BLaER1 treated with 17β-estradiol and CSF1 and Interleukin-3, amounts not matched to agents 10 nM and 100 nM (cell line): ENCODE results near the gene PYROXD2.

Experiments
- H3K27ac ChIP-seq, 11 experiments: shearing (Covaris generic); formaldehyde crosslinking; 2 replicates each; pipeline ENCODE4 v1.8.1; 2022
- H3K27me3 ChIP-seq, 11 experiments: shearing (Covaris generic); formaldehyde crosslinking; 2 replicates each; pipeline ENCODE4 v1.8.1; 2022
- H3K36me3 ChIP-seq, 11 experiments: shearing (Covaris generic); formaldehyde crosslinking; 2 replicates each; pipeline ENCODE4 v1.8.1; 2022
- H3K4me1 ChIP-seq, 10 experiments: shearing (Covaris generic); formaldehyde crosslinking; 2 replicates each; pipeline ENCODE4 v1.8.1; 2022
- H3K4me2 ChIP-seq, 11 experiments: shearing (Covaris generic); formaldehyde crosslinking; 2 replicates each; pipeline ENCODE4 v1.8.1; 2022
- H3K4me3 ChIP-seq, 10 experiments: shearing (Covaris generic); formaldehyde crosslinking; 2 replicates each; pipeline ENCODE4 v1.8.1; 2022
- H3K9ac ChIP-seq, 11 experiments: shearing (Covaris generic); formaldehyde crosslinking; 2 replicates each; pipeline ENCODE4 v1.8.1; 2022
- H3K9me3 ChIP-seq, 11 experiments: shearing (Covaris generic); formaldehyde crosslinking; replicated peaks in 1 of 11; 2 replicates each; pipeline ENCODE4 v1.8.1; 2022
- H4K20me1 ChIP-seq, 11 experiments: shearing (Covaris generic); formaldehyde crosslinking; 2 replicates each; pipeline ENCODE4 v1.8.1; 2022
- Cebpa-rat ChIP-seq, 11 experiments: shearing (Covaris generic); IDR thresholded peaks; 2 replicates each; pipeline ENCODE4 v1.8.1; 2022

The PYROXD2 gene

DNA sequence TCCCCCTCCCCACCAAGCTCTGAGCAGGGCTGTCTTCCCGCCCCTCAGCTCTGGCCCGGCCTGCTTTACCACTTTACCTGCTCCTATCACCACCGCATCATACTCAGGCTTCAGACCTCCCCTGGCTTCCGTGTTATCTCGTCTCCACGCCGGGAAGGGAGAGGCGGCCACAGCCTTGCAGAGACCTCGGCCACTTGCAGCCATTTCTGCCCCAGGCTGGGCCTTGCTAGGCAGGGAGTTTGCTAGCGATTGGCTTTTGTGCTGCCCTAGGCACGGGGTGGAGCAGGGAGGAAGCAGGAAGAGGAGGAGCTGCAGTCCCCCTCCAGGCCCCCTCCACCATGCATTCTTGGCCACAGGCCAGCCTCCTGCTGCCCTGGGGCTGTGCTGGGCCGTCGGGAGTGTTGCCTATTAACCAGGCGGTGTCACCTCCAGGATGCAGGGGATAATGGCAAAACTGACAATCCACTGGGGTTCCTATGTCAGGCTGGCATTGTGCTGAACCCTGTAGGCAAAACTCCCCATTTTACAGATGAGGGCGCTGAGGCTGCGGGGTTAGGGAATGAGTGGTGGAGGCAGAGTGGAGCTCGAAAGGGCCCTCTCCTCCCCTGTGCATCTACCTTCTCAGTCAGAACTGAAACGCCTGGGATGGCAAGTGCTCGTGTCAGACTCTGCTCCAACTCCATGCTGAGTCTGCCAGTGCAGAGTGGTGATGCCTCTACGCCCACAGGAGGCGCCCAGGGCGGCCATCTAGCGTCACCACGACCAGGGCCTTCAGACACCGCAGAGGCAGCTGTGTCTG, at the start of gene PYROXD2:
Gene PYROXD2, minus strand, starts transcription at position 251 of the 799 bp plus-strand sequence. Its CDS starts 47 bp downstream, at position 204.
- H4K20me1 ChIP-seq = peaks cover 0 to 42% (median 0%) of the 10 kb centered on the region in 11 experiments; a peak in 6 of 22 replicates
- H3K9me3 ChIP-seq = no peaks in the 10 kb centered on the region
- H3K4me1 ChIP-seq = peaks cover 21 to 40% (median 31%) of the 10 kb centered on the region in 10 experiments
- peak within 1 kb of the TSS; percentile 81 to 96 (median 91) for H3K4me2 ChIP-seq
- peak within 1 kb of the TSS; percentile 57 to 80 (median 73); a peak in 21 of 22 replicates for H3K9ac ChIP-seq
- TF ChIP-seq Cebpa-rat (IDR thresholded peaks at IDR 0.05) = no peak
- peak within 1 kb of the TSS; percentile 4 to 79 (median 67); a peak in 20 of 22 replicates for H3K27ac ChIP-seq
- H3K36me3 ChIP-seq = peaks cover 29 to 40% (median 39%) of the 10 kb centered on the region in 11 experiments
- H3K4me3 ChIP-seq = peak within 1 kb of the TSS; percentile 41 to 72 (median 60)
- H3K27me3 ChIP-seq = no peaks in the 10 kb centered on the region

DNA sequence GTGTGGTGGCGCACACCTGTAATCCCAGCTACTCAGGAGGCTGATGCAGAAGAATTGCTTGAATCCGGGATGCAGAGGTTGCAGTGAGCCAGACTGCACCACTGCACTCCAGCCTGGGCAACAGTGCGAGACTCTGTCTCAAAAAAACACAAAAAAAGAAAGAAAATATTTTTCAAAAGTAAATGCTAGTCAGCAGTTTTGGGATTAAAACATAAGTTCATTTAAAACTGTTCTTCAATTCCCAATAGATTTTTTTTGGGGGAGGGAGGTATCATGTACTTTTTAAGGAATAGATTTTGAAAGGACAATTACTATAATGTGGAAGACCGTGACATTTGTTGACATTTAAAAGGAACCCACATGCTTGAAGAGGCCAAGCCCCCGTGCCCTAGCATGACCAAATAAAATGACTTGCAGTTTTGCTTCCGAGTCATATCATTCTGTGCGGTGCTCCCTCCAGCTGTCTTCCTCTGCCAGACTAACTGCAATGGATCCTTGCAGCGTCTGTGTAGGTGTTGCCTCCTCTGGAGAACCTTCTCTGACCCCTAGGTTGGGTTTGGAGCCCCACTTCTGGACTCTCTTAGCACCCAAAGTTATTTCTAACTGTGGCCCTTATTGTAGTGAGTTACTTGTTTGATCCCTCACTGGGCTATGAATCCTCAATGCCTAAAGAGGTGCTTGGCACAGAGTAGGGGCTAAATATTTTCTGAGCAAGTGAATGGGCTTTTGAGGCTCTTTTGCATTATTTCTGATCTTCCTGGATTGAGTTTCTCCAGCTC, 49.2 kb upstream of the PYROXD2 start:
- Histone ChIP-seq H4K20me1 (no peaks in the 10 kb centered on the region), H3K9ac (no peak overlapping the region), H3K9me3 (no peaks in the 10 kb centered on the region), H3K27ac (no peak overlapping the region), H3K27me3 (peaks cover 0 to 3% (median 0%) of the 10 kb centered on the region in 11 experiments; a peak in 1 of 22 replicates), H3K4me2 (no peak overlapping the region), H3K36me3 (no peaks in the 10 kb centered on the region), H3K4me3 (no peak overlapping the region), H3K4me1 (peaks cover 0 to 11% (median 6%) of the 10 kb centered on the region in 10 experiments; a peak in 9 of 20 replicates)
- no peak for TF ChIP-seq Cebpa-rat (IDR thresholded peaks at IDR 0.05)

DNA sequence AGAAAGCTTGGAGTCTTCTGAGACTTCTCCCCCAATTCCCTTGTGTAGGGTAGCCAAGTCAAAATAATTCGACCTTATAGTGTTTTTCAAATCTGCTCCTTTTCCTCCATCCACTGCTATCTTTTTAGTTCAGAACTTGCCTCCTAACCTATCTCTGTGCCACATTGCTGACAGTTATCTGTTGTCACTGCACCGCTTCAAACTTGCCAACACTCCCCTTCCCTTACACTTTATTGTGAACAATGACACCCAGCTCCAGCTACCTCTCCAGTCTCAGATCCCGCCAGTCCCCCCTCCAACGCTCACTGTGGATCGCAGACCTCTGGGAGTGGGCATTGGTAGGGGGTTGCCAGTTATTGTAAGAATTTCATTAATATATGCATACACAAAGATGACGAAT, 48.0 kb upstream of the PYROXD2 start:
- TF ChIP-seq Cebpa-rat (IDR thresholded peaks at IDR 0.05) = no peak
- no peak overlapping the region for H3K27ac ChIP-seq

DNA sequence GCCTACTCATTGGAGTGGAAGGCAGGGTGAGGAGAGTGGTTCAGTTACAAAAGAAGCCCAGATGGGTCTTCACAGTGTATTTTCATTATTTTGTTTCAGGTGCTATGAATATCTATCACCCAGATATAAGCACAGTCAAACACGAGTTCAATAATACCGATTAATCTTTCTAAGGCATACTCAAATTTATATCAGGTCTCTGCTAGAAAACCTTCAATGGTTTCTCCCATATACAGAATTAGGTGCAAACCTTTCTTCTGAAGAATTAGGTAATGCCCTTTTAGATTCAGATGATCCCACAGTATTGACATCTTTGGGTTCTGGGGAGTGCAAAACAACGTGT, 46.5 kb upstream of the PYROXD2 start:
- Histone ChIP-seq H3K9me3 (no peaks in the 10 kb centered on the region), H4K20me1 (no peaks in the 10 kb centered on the region), H3K9ac (no peak overlapping the region), H3K36me3 (no peaks in the 10 kb centered on the region), H3K27ac (0 out of 22 replicates have a peak overlapping the region, but pooled peaks of 1 of the 11 experiments have one; percentile 3), H3K4me1 (peaks cover 0 to 11% (median 0%) of the 10 kb centered on the region in 10 experiments; a peak in 7 of 20 replicates), H3K4me2 (peak overlapping the region in 1 of 11 experiments; percentile 5; a peak in 2 of 22 replicates), H3K4me3 (no peak overlapping the region), H3K27me3 (no peaks in the 10 kb centered on the region)
- no peak for TF ChIP-seq Cebpa-rat (IDR thresholded peaks at IDR 0.05)

More for the DNA sequence above, 48.0 kb upstream of the PYROXD2 start:
- Histone ChIP-seq H3K4me1 (peaks cover 0 to 11% (median 4%) of the 10 kb centered on the region in 10 experiments; a peak in 9 of 20 replicates), H3K27me3 (no peaks in the 10 kb centered on the region), H3K9ac (no peak overlapping the region), H3K4me3 (no peak overlapping the region), H3K9me3 (no peaks in the 10 kb centered on the region), H4K20me1 (no peaks in the 10 kb centered on the region), H3K4me2 (no peak overlapping the region), H3K36me3 (no peaks in the 10 kb centered on the region)

DNA sequence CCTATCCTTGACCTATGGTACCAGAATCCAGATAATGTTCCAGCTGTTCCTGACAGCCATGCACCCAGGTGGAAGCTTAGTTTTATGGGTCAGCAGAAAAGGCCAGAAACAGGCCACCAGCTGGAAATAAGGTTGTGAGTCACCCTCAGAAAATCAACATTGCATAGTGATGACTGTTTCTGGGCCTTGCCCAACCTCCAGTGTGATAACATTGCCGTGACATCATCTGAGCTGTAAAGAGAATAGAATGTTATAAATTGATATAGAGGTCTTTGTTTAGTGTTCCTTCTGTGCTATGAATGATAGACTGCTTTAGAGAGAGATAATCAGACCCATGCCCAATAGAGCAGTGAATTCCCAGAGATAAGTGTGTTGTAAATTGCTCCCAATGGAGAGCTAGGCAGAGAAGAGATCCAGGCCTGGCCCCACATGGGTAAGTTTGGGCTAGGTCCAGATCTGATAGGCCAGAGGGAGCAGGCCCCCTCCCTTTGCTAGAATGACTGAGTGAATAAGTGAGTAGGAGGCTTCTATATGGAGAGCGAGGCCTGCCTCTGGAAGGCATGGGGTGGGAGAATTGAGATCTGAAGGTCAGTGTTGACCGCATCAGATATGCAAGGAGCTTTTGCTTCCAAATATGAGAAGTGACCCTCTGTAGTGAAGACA, 46.0 kb upstream of the PYROXD2 start:
- H3K4me1 ChIP-seq = peaks cover 0 to 11% (median 0%) of the 10 kb centered on the region in 10 experiments; a peak in 7 of 20 replicates
- H3K27ac ChIP-seq = peak overlapping the region in 1 of 11 experiments; percentile 3; a peak in 1 of 22 replicates
- no peak overlapping the region for H3K4me3 ChIP-seq
- TF ChIP-seq Cebpa-rat (IDR thresholded peaks at IDR 0.05) = no peak
- no peaks in the 10 kb centered on the region for H4K20me1 ChIP-seq
- H3K4me2 ChIP-seq = peak overlapping the region in 2 of 11 experiments; percentile 5 to 12; a peak in 3 of 22 replicates
- H3K36me3 ChIP-seq = no peaks in the 10 kb centered on the region
- H3K9me3 ChIP-seq = no peaks in the 10 kb centered on the region
- no peaks in the 10 kb centered on the region for H3K27me3 ChIP-seq
- no peak overlapping the region for H3K9ac ChIP-seq

DNA sequence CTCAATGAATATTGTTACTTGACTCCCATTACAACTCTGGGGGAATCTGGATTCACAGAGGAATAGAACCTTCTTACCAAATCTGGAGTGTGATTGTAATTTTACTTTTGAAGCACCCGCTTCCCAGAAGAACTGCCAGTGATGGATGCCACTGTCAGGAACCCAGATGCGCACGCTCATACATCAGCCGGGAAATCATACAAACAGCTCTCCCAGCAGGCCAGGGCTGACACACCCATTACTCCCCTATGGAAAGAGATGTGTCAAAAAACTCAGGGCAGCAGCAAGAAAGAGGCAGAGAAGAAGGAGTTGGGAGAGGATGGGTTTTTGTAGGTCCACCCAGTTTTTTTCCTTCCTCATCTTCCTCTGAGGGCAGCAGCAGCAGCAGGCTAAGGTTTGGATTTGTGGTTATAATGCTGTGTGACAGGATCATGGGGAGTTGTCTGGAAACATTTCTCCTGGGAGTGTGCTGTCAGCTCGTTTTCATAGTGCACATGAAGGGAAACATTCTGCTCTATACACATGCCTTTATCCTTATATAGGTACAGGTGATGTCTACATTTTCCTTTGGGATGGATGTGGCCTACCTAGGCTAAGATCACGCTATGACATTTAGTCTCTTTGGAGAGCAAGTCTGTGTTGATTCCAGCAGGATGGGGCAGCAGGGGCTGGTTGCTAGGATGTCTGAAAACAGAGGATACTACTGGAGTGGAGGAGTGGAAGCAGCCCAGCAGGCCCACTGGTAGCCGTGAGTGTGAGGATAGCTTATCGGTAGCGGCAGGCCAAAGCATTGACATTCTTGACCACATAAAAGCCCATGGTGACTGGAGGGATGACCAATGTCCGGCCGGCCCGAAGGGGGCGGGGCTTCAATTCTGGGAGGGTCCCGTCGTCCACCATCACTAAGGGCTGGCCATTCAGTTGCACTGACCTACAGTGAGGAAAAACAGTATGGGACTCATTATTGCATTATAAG, 44.1 kb upstream of the PYROXD2 start:
- no peaks in the 10 kb centered on the region for H3K9me3 ChIP-seq

DNA sequence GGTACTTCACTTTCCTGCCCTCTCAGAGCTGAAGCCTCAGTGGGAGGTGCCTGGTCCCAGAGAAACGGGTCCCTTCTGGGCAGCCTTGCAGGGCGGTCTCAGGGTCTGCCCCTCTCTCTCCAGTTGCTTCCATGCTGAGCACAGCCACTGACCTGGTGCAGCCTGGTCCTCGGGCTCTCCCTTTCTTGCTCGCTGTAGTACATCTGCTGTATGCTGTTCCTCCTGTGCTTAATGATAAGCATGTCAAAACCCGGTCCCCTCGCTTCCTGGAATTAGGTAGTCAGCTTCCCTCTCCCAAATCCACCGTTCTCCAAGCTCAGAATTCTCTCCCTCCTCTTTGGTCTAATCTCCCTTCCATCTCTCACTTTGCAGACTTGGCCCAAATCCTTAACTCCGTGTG, 42.7 kb upstream of the PYROXD2 start:
- H3K4me2 ChIP-seq = no peak overlapping the region
- no peak for TF ChIP-seq Cebpa-rat (IDR thresholded peaks at IDR 0.05)
- no peaks in the 10 kb centered on the region for H3K9me3 ChIP-seq
- peaks cover 0 to 11% (median 0%) of the 10 kb centered on the region in 10 experiments; a peak in 6 of 20 replicates for H3K4me1 ChIP-seq
- H3K9ac ChIP-seq = no peak overlapping the region
- no peak overlapping the region for H3K27ac ChIP-seq
- no peaks in the 10 kb centered on the region for H3K36me3 ChIP-seq
- no peak overlapping the region for H3K4me3 ChIP-seq
- no peaks in the 10 kb centered on the region for H4K20me1 ChIP-seq
- no peaks in the 10 kb centered on the region for H3K27me3 ChIP-seq

More for the DNA sequence above, 44.1 kb upstream of the PYROXD2 start:
- Histone ChIP-seq H4K20me1 (no peaks in the 10 kb centered on the region), H3K27me3 (no peaks in the 10 kb centered on the region), H3K4me1 (peaks cover 0 to 11% (median 0%) of the 10 kb centered on the region in 10 experiments; a peak in 6 of 20 replicates), H3K4me3 (no peak overlapping the region), H3K27ac (no peak overlapping the region), H3K36me3 (no peaks in the 10 kb centered on the region), H3K9ac (no peak overlapping the region), H3K4me2 (no peak overlapping the region)
- TF ChIP-seq Cebpa-rat (IDR thresholded peaks at IDR 0.05) = no peak
